UCSD-AML1 (cell line): ENCODE results near the gene SHROOM2.

Experiments
- DNase-seq: peaks from one replicate; lab custom pipeline; 2025; ENCODE audit not compliant: unreplicated experiment; lab: John Stamatoyannopoulos, UW

SHROOM2 gene

GRCh38 chrX:9895225-9895912 is 109.1 kb downstream of the SHROOM2 start:
- DNase-seq = no peak

GRCh38 chrX:9897761-9898161 is 111.5 kb downstream of the SHROOM2 start:
- no peak for DNase-seq

- no peak for DNase-seq
Observed at GRCh38 chrX:9899640-9900111, 113.4 kb downstream of the SHROOM2 start.

DNA sequence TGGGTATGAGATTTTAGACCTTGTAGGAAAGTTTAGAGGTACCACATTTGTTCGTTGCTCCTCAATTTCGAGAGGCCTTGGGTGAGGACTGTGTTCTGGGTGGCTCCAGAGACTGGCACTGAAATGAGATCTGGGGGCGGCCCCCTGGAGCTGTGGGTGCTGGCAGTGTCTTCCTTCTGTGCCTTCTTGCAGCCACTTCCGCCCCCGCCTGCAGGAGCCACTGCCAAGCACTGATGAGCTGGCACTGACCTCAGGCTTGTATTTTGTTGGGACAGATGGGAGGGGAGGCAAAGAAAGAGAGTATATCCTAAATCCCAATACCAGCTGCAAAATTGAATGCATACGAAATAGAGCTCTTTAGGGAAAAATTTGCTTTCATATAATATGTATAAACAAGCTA is 116.4 kb downstream of the SHROOM2 start:
- no peak for DNase-seq

GRCh38 chrX:9903146-9903545 is 116.9 kb downstream of the SHROOM2 start:
- no peak for DNase-seq

- no peak for DNase-seq
Observed at GRCh38 chrX:9905288-9905687, 119.1 kb downstream of the SHROOM2 start.

GRCh38 chrX:9905721-9906120 is 119.5 kb downstream of the SHROOM2 start:
- no peak for DNase-seq

DNA sequence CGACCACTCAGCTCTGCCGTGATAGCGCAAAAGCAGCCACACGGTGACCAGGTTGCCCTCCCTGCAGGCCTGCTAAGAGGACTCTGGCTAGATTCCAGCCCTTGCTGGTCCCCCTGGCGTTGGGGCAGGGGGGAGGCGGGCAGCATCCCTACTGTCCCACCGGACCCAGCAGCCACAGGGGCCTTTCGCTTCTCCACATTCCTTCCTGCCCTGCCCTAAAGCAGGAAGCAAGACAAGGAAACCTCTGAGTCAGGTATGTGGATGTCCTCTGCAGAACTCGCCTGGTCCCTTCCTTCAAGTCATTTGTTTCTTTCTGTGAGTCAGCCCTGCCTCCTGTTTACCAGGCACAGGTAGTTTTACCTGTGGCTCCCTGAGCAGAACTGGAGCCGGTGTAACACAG is 120.7 kb downstream of the SHROOM2 start:
- no peak for DNase-seq

DNA sequence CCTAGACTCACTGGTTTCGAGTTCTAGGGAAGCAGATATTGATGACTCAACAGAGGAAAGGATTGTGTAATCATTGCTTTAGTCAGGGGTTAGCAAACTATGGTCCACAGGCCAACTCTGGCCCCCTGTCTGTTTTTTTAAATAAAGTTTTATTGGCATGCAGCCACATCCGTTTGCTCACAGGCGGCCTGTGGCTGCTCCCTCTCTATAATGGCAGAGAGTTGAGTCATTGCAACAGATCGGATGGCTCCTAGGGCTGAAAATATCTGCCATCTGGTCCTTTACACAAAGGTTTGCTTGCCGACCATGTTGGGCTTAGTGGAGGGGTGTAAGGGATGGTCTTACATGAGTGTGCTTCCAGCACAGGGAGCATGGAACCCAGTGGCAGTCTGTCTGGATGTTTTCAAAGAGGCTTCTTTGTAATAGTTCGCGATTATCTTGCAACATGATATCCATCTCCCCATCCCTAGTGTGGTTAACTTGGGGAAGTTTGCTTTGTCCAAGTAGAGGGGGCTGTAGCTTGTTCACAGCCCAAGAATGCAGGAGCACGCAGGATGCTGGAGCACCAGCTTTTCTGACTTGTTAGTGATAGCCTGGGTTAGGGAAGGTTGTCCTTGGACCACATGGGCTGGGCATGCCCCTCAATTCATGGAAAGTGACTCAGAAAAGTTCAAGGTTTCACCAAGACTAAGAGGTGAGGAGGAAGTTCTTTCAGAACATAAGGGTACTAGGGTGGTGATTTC is 121.6 kb downstream of the SHROOM2 start:
- no peak for DNase-seq

- no peak for DNase-seq
Observed at GRCh38 chrX:9909254-9909653, 123.0 kb downstream of the SHROOM2 start.

DNA sequence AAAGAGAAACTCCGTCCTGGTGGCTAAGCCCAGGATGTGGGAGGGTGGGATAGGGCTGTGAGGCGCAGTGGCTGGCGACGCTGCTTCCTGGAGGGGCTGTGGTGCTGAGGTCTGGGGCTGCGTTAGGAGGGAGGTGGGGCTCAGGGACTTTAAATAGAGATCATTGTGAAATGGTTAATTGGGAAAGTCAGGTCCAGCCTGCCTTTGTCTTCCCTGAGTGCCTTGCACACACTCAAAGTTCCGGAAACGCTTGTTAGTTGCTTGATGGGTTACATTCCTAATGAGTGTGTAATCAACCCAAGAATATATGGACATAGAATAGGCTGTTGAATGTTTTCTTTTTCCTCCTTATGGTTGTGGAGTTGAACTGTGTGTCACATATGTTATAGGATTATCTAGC is 125.3 kb downstream of the SHROOM2 start:
- no peak for DNase-seq

- DNase-seq = no peak
Observed at GRCh38 chrX:9912351-9913145, 126.3 kb downstream of the SHROOM2 start.

DNA sequence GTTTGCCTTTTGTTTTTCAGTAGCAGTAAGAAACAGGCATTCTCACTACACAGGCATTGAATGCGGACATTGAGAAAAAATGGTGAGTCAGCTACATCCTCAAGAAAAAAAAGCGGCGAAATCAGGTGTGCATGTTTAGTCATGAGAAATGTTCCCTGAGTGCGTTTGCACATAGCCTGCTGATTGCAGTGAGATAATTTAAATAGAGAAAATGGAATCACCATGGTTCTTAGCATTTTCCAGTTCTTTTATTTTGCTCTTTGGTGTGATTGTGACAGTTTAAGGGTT is 126.9 kb downstream of the SHROOM2 start:
- no peak for DNase-seq

DNA sequence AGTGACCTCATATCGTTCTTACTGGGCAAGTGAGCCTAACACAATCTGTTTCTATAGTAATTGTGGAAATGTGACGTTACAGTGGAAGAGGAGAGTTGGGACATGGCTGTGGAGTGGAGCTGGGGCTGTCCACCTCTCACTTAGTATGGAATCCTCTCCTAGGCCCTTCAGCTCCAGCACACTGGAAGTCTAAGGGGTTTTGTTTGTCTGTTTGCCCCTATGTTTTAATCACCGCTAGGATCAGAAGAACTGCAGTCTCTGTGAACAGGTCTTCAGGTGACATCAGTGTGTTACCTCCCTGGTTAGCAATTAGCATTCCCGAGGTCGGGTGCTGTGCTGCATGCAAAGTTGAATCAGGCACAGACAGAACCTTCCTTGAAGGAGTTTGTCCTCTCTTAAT is 131.6 kb downstream of the SHROOM2 start:
- no peak for DNase-seq

DNA sequence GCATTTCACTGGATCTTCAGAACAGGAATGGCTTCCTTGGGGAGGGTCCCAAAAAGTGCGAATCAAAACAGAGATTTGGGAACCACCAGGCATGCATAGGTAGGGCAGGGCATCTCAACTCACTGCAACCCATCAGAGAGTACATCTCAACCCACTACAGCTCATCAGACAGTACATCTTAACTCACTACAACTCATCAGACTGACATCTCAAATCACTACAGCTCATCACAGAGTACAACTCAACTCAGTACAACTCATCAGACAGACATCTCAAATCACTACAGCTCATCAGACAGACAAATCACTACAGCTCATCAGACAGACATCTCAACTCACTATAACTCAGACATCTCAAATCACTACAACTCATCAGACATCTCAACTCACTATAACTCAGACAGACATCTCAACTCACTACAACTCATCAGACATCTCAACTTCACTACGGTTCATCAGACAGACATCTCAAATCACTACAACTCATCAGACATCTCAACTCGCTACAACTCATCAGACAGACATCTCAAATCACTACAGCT is 133.5 kb downstream of the SHROOM2 start:
- no peak for DNase-seq

- DNase-seq = no peak
Observed at GRCh38 chrX:9921407-9921806, 135.2 kb downstream of the SHROOM2 start.

- DNase-seq = no peak
Observed at GRCh38 chrX:9923357-9923756, 137.1 kb downstream of the SHROOM2 start.

DNA sequence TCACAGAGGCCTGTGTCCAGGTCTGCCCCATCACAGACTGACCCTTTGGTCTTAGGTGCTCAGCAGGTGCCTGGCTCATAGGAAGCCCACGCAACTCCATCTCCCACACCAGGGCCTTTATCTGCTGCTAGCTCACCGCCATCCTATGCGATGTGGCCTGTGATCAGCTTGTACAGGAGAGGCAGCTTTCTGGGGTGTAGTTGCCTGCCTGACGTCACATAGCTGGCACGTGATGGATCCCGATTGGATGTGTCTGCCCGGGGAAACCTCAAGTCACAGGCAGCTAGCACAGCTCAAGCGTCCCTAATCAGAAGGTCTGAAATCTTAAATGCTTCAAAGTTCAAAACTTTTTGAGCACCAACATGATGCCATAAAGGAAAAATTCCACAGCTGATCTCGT is 139.8 kb downstream of the SHROOM2 start:
- no peak for DNase-seq

DNA sequence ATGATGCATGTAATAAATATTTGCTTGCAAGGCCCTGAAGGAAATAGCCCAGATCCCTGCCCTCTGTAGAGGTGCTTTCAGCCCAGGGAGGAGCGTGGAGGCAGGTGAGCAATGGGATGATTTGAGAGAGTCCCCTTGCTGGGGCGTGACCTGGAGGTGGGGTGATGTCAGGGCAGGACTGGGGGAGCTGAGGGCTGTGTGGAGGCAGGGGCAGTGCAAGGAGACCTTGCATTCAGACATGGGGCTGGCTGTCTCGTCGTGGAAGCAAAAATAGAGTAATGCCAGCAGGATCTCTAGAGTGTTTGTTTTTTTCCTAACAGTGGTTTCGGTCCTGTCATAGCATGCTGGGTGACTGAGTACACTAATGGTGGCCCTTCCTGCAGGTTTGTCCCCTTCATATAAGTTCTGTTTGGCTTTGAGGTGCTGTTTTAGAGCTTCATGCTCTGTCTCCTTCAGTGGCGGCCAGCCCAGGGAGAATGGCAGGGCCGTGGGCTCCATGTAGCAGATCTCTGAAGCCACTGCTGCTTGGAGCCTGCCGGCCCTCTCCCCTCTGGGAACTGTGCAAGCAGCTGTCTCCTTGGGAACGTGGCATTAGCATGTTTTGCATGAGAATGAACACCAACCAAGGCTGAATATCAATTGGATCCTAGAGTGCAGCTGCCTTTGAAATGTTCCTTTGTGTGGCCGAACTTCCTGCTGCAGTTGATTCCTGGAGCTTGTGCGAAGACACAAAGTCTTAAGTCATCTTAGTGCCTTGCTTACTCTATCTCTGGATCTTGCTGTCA is 141.7 kb downstream of the SHROOM2 start:
- no peak for DNase-seq

GRCh38 chrX:9935436-9935835 is 149.2 kb downstream of the SHROOM2 start:
- DNase-seq = no peak

GRCh38 chrX:9937761-9938160 is 151.5 kb downstream of the SHROOM2 start:
- DNase-seq = no peak
